ENCODE results near the gene ST6GALNAC3. TPM values are rescaled to one million over a fixed set of nuclear protein-coding genes. Genes with fewer than 3 reads are reported as not detected.

The ST6GALNAC3 gene
- total RNA-seq, 1 donor from 2014 or later: 22.0 TPM

- peaks cover 25% of the 10 kb centered on the region for H3K4me1 Mint-ChIP-seq
- no peak for DNase-seq (ENCODE audit: low read depth, low spot score)
- no peaks in the 10 kb centered on the region for H3K36me3 Mint-ChIP-seq (ENCODE audit: low read depth)
- peaks cover 4% of the 10 kb centered on the region for H3K9me3 Mint-ChIP-seq
- H3K4me3 Mint-ChIP-seq: no peak overlapping the region
- H3K27me3 Mint-ChIP-seq (ENCODE audit: low read depth): no peaks in the 10 kb centered on the region
- TF ChIP-seq CTCF (conservative IDR thresholded peaks at IDR 0.05): no peak
- H3K27ac Mint-ChIP-seq (ENCODE audit: unreplicated experiment): no peak overlapping the region
Measured at GRCh38 chr1:76229279-76230005, 154.9 kb downstream of the ST6GALNAC3 start.

- no peak overlapping the region for H3K4me3 Mint-ChIP-seq
- no peaks in the 10 kb centered on the region for H3K27me3 Mint-ChIP-seq (ENCODE audit: low read depth)
- peaks cover 5% of the 10 kb centered on the region for H3K9me3 Mint-ChIP-seq
- H3K4me1 Mint-ChIP-seq: peaks cover 27% of the 10 kb centered on the region
- H3K36me3 Mint-ChIP-seq (ENCODE audit: low read depth): no peaks in the 10 kb centered on the region
- no peak for TF ChIP-seq CTCF (conservative IDR thresholded peaks at IDR 0.05)
- peak overlapping the region; percentile 44 for H3K27ac Mint-ChIP-seq (ENCODE audit: unreplicated experiment)
- no peak for DNase-seq (ENCODE audit: low read depth, low spot score)
Measured at GRCh38 chr1:76230842-76231281, 156.3 kb downstream of the ST6GALNAC3 start.

GRCh38 chr1:76231320-76231719, 156.8 kb downstream of the ST6GALNAC3 start:
- no peak overlapping the region for H3K4me3 Mint-ChIP-seq
- H3K36me3 Mint-ChIP-seq (ENCODE audit: low read depth): no peaks in the 10 kb centered on the region
- H3K27ac Mint-ChIP-seq (ENCODE audit: unreplicated experiment): no peak overlapping the region
- H3K9me3 Mint-ChIP-seq: peaks cover 5% of the 10 kb centered on the region
- no peak for DNase-seq (ENCODE audit: low read depth, low spot score)
- TF ChIP-seq CTCF (conservative IDR thresholded peaks at IDR 0.05): no peak
- peaks cover 27% of the 10 kb centered on the region for H3K4me1 Mint-ChIP-seq
- H3K27me3 Mint-ChIP-seq (ENCODE audit: low read depth): no peaks in the 10 kb centered on the region

- H3K27ac Mint-ChIP-seq (ENCODE audit: unreplicated experiment): no peak overlapping the region
Measured at GRCh38 chr1:76232666-76233065, 158.1 kb downstream of the ST6GALNAC3 start.

GRCh38 chr1:76234061-76234460, 159.5 kb downstream of the ST6GALNAC3 start:
- TF ChIP-seq CTCF (conservative IDR thresholded peaks at IDR 0.05): no peak
- DNase-seq (ENCODE audit: low read depth, low spot score): no peak
- Mint-ChIP-seq H3K27me3 (ENCODE audit: low read depth) (no peaks in the 10 kb centered on the region), H3K4me1 (peaks cover 36% of the 10 kb centered on the region), H3K36me3 (ENCODE audit: low read depth) (no peaks in the 10 kb centered on the region), H3K4me3 (no peak overlapping the region), H3K9me3 (peaks cover 5% of the 10 kb centered on the region), H3K27ac (ENCODE audit: unreplicated experiment) (no peak overlapping the region)

More at GRCh38 chr1:76232666-76233065, 158.1 kb downstream of the ST6GALNAC3 start:
- H3K27me3 Mint-ChIP-seq (ENCODE audit: low read depth): no peaks in the 10 kb centered on the region
- no peak overlapping the region for H3K4me3 Mint-ChIP-seq
- no peaks in the 10 kb centered on the region for H3K36me3 Mint-ChIP-seq (ENCODE audit: low read depth)
- peaks cover 27% of the 10 kb centered on the region for H3K4me1 Mint-ChIP-seq
- DNase-seq (ENCODE audit: low read depth, low spot score): no peak
- TF ChIP-seq CTCF (conservative IDR thresholded peaks at IDR 0.05): no peak
- peaks cover 5% of the 10 kb centered on the region for H3K9me3 Mint-ChIP-seq

Data from neural crest cell (in vitro differentiated cells).